GM19452 (cell line): ENCODE measurements around the gene HOXA9.

Source experiments
- ATAC-seq: cut with Tn5 transposase; IDR thresholded peaks from one replicate; pipeline ENCODE4 v1.9.1; 2021; ENCODE audit not compliant: unreplicated experiment

The HOXA9 gene

GRCh38 chr7:27166531-27167505 is 1.5 kb upstream of the HOXA9 start:
- ATAC-seq = no peak

- ATAC-seq = no peak
These were observed 726 bp upstream of the HOXA9 start for GRCh38 chr7:27165996-27166530.

GRCh38 chr7:27164367-27165088 is 809 bp downstream of the HOXA9 start:
- no peak for ATAC-seq

GRCh38 chr7:27164045-27164366 is 1.3 kb downstream of the HOXA9 start:
- no peak for ATAC-seq

GRCh38 chr7:27163288-27164044 is 1.9 kb downstream of the HOXA9 start:
- ATAC-seq = no peak

- no peak for ATAC-seq
These were observed 2.6 kb downstream of the HOXA9 start for GRCh38 chr7:27162561-27163287.

GRCh38 chr7:27161721-27162560 is 3.4 kb downstream of the HOXA9 start:
- ATAC-seq = no peak

GRCh38 chr7:27161214-27161720 is 4.1 kb downstream of the HOXA9 start:
- ATAC-seq = peak; percentile 7

GRCh38 chr7:27160546-27161213 is 4.7 kb downstream of the HOXA9 start:
- ATAC-seq = peak; percentile 66

- no peak for ATAC-seq
These were observed 5.2 kb downstream of the HOXA9 start for GRCh38 chr7:27160145-27160545.

- no peak for ATAC-seq
These were observed 5.8 kb downstream of the HOXA9 start for GRCh38 chr7:27159266-27160144.

- ATAC-seq = no peak
These were observed 6.7 kb downstream of the HOXA9 start for GRCh38 chr7:27158436-27159265.

GRCh38 chr7:27157702-27158431 is 7.5 kb downstream of the HOXA9 start:
- no peak for ATAC-seq

- ATAC-seq = no peak
These were observed 8.2 kb downstream of the HOXA9 start for GRCh38 chr7:27156916-27157701.

GRCh38 chr7:27156508-27156898 is 8.8 kb downstream of the HOXA9 start, which contains the start of gene HOXA7:
HOXA7 (minus strand) TSS chr7:27156675; CDS start chr7:27156545, 130 bp downstream.
- no peak for ATAC-seq
